GM10266 (cell line): ENCODE results near the gene ERC2.

Experiments
- DNase-seq: peaks from one replicate; pipeline ENCODE4 v3.0.0; 2012; ENCODE audit errors: extremely low spot score
- CTCF ChIP-seq: IDR thresholded peaks from 2 replicates; pipeline ENCODE4 v1.5.1; 2012; ENCODE audit warnings: mild to moderate bottlenecking, low read depth; ENCODE audit not compliant: control insufficient read depth, insufficient read depth; ENCODE audit errors: missing control alignments

The ERC2 gene

GRCh38 chr3:56398659-56399058, 69.6 kb downstream of the ERC2 start:
- no peak for TF ChIP-seq CTCF
- no peak for DNase-seq

GRCh38 chr3:56397798-56398197, 70.5 kb downstream of the ERC2 start:
- no peak for DNase-seq
- no peak for TF ChIP-seq CTCF

- no peak for TF ChIP-seq CTCF
- DNase-seq = no peak
These were observed 79.0 kb downstream of the ERC2 start for GRCh38 chr3:56389183-56389830.

GRCh38 chr3:56383092-56383491, 85.2 kb downstream of the ERC2 start:
- no peak for TF ChIP-seq CTCF

GRCh38 chr3:56379723-56380287, 88.5 kb downstream of the ERC2 start:
- DNase-seq = no peak
- no peak for TF ChIP-seq CTCF

More at GRCh38 chr3:56383092-56383491, 85.2 kb downstream of the ERC2 start:
- no peak for DNase-seq

- DNase-seq = no peak
- TF ChIP-seq CTCF = no peak
These were observed 92.6 kb downstream of the ERC2 start for GRCh38 chr3:56375654-56376053.

DNA sequence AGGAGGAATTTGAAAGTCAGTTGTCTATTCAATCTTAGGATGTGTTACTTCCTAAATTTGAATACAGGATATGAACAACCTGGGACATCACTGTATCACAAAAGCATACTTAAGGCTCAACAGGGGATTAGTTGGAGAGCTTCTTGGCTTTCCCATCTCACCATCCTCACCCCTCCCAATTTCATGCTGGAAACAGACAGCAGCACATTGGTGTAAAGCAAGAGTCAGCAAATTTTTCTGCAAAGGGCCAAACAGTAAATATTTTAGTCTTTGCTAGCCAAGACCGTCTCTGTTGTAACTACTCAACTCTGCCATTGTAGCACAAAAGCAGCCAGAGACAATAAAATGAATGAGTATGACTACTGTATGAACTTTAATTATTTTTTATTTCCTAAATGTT, 94.9 kb downstream of the ERC2 start:
- TF ChIP-seq CTCF = no peak
- no peak for DNase-seq
